GM19099 (cell line): ENCODE results near the gene MRPL46.

Source experiments
- POLR2A ChIP-seq: IDR thresholded peaks from 3 replicates; pipeline ENCODE4 v1.6.1; 2011; ENCODE audit warnings: low read depth; ENCODE audit not compliant: insufficient read length; ENCODE audit errors: extremely low read depth

The MRPL46 gene

GRCh38 chr15:88487796-88488523 lies 20.8 kb upstream of the MRPL46 start:
- TF ChIP-seq POLR2A = no peak

- TF ChIP-seq POLR2A = no peak
Measured at GRCh38 chr15:88487178-88487795, 20.1 kb upstream of the MRPL46 start.

- TF ChIP-seq POLR2A = no peak
Measured at GRCh38 chr15:88484682-88485331, 17.6 kb upstream of the MRPL46 start.

- TF ChIP-seq POLR2A = no peak
Measured at GRCh38 chr15:88482263-88482662, 15.1 kb upstream of the MRPL46 start.

GRCh38 chr15:88480981-88481380 lies 13.8 kb upstream of the MRPL46 start:
- TF ChIP-seq POLR2A = no peak

GRCh38 chr15:88479169-88479568 lies 12.0 kb upstream of the MRPL46 start:
- TF ChIP-seq POLR2A = no peak

GRCh38 chr15:88477904-88478303 lies 10.7 kb upstream of the MRPL46 start:
- TF ChIP-seq POLR2A = no peak

- TF ChIP-seq POLR2A = no peak
Measured at GRCh38 chr15:88477126-88477525, 9.9 kb upstream of the MRPL46 start.

GRCh38 chr15:88476635-88477060 lies 9.5 kb upstream of the MRPL46 start:
- TF ChIP-seq POLR2A = no peak

GRCh38 chr15:88472225-88472624 lies 5.0 kb upstream of the MRPL46 start:
- TF ChIP-seq POLR2A = no peak

GRCh38 chr15:88470625-88471372 lies 3.6 kb upstream of the MRPL46 start:
- no peak for TF ChIP-seq POLR2A

GRCh38 chr15:88469321-88469720 lies 2.1 kb upstream of the MRPL46 start:
- TF ChIP-seq POLR2A = no peak

- TF ChIP-seq POLR2A = no peak
Measured at GRCh38 chr15:88467935-88468528, 844 bp upstream of the MRPL46 start.

GRCh38 chr15:88465633-88466224 lies 1.5 kb downstream of the MRPL46 start:
- no peak for TF ChIP-seq POLR2A
